Stimulated activated naive B cell treated with anti-CD40 and anti-IgM and Interleukin-4, amounts not matched to agents 10 μg/mL and 1 μg/mL and 100 μg/mL, for 72 hours (primary cell): ENCODE results near the gene ADCY5.

Experiments used
- ATAC-seq, 2 donors: fragments of 150-1000 bp; cut with Tn5 transposase; replicated peaks; 2 replicates each; pipeline ENCODE4 v1.10.0; 2021; ENCODE audit warnings: moderate library complexity in 1 of 2
- DNase-seq: peaks from one replicate; pipeline ENCODE4 v3.0.0; 2021
- H3K27ac Mint-ChIP-seq: one replicate; pipeline ENCODE4 v1.8.0; 2022; ENCODE audit warnings: mild to moderate bottlenecking, mixed read lengths
- H3K27me3 Mint-ChIP-seq, 2 donors: one replicate each; pipeline ENCODE4 v1.8.0; 2022; ENCODE audit warnings: mixed read lengths in 2 of 2
- H3K36me3 Mint-ChIP-seq, 2 donors: one replicate each; pipeline ENCODE4 v1.8.0; 2022; ENCODE audit warnings: mixed read lengths in 2 of 2, mild to moderate bottlenecking in 1 of 2
- H3K4me1 Mint-ChIP-seq, 2 donors: one replicate each; pipeline ENCODE4 v1.8.0; 2022; ENCODE audit warnings: mixed read lengths in 2 of 2, mild to moderate bottlenecking in 1 of 2
- H3K4me3 Mint-ChIP-seq, 2 donors: one replicate each; pipeline ENCODE4 v1.8.0; 2022; ENCODE audit warnings: mild to moderate bottlenecking in 2 of 2, mixed read lengths in 2 of 2, moderate library complexity in 1 of 2
- H3K9me3 Mint-ChIP-seq, 2 donors: one replicate each; pipeline ENCODE4 v1.8.0; 2022; ENCODE audit warnings: mixed read lengths in 2 of 2, mild to moderate bottlenecking in 1 of 2

Gene ADCY5

GRCh38 chr3:123429362-123430125, 19.3 kb downstream of the ADCY5 start:
- no peaks in the 10 kb centered on the region for H3K9me3 Mint-ChIP-seq
- H3K4me3 Mint-ChIP-seq = no peak overlapping the region
- H3K4me1 Mint-ChIP-seq = no peaks in the 10 kb centered on the region
- H3K27ac Mint-ChIP-seq = no peak overlapping the region
- ATAC-seq (no peak), DNase-seq (no peak)
- no peaks in the 10 kb centered on the region for H3K36me3 Mint-ChIP-seq
- H3K27me3 Mint-ChIP-seq = peaks cover 13 to 14% of the 10 kb centered on the region in 2 donors

- peaks cover 0 to 2% of the 10 kb centered on the region in 2 donors for H3K4me1 Mint-ChIP-seq
- ATAC-seq = no peak
These were observed 23.7 kb downstream of the ADCY5 start for GRCh38 chr3:123424999-123425712.

DNA sequence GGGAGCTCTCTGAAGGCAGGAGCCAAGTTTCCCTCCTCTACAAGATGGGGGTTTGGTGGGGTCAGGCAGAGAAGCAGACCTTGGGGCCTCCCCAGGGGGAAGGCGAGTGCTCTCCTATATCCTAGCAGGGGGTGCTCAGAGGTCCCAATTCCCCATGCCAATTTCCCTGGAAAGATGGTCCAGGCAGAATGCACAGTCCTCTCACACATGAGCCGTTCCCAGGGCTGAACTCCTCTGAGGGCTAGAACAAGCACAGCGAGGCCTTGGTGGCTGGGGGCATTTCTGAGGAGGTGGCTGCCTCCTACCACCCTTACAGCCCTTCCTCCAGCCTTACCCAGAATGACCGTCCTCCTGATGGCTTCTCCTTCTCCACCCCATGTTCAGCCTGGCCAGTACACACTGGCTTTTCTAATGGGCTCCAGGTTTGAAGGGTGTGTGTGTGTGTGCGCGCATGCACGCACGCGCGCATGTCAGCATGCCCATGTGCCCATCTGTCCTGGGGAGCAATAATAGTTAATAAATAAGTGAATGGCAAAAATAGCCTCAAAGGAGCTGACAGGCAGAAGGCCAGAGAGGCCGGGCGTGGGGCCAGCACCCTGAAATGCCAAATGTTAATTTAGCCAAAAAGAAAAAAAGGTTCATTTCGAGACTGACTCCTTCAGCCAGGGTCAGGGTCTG, 24.4 kb downstream of the ADCY5 start:
- no peak for DNase-seq
- H3K27me3 Mint-ChIP-seq = peaks cover 16 to 19% of the 10 kb centered on the region in 2 donors

More at GRCh38 chr3:123424999-123425712, 23.7 kb downstream of the ADCY5 start:
- no peak overlapping the region for H3K4me3 Mint-ChIP-seq
- DNase-seq = no peak
- H3K36me3 Mint-ChIP-seq = no peaks in the 10 kb centered on the region
- H3K27me3 Mint-ChIP-seq = peaks cover 14 to 18% of the 10 kb centered on the region in 2 donors
- H3K9me3 Mint-ChIP-seq = no peaks in the 10 kb centered on the region
- H3K27ac Mint-ChIP-seq = no peak overlapping the region

GRCh38 chr3:123423806-123424205, 25.1 kb downstream of the ADCY5 start:
- Mint-ChIP-seq H3K4me3 (no peak overlapping the region), H3K27me3 (peaks cover 21 to 24% of the 10 kb centered on the region in 2 donors), H3K27ac (no peak overlapping the region), H3K36me3 (no peaks in the 10 kb centered on the region), H3K4me1 (peaks cover 0 to 2% of the 10 kb centered on the region in 2 donors), H3K9me3 (no peaks in the 10 kb centered on the region)
- no peak for ATAC-seq
- no peak for DNase-seq

More for the DNA sequence above, 24.4 kb downstream of the ADCY5 start:
- Mint-ChIP-seq H3K9me3 (no peaks in the 10 kb centered on the region), H3K36me3 (no peaks in the 10 kb centered on the region), H3K4me3 (no peak overlapping the region), H3K27ac (no peak overlapping the region), H3K4me1 (peaks cover 0 to 2% of the 10 kb centered on the region in 2 donors)
- ATAC-seq = no peak

- peaks cover 0 to 2% of the 10 kb centered on the region in 2 donors for H3K4me1 Mint-ChIP-seq
- DNase-seq = no peak
- no peak overlapping the region for H3K27ac Mint-ChIP-seq
- no peaks in the 10 kb centered on the region for H3K36me3 Mint-ChIP-seq
- no peak for ATAC-seq
- H3K4me3 Mint-ChIP-seq = no peak overlapping the region
- H3K9me3 Mint-ChIP-seq = no peaks in the 10 kb centered on the region
- peaks cover 21 to 24% of the 10 kb centered on the region in 2 donors for H3K27me3 Mint-ChIP-seq
These were observed 25.9 kb downstream of the ADCY5 start for GRCh38 chr3:123423031-123423430.

DNA sequence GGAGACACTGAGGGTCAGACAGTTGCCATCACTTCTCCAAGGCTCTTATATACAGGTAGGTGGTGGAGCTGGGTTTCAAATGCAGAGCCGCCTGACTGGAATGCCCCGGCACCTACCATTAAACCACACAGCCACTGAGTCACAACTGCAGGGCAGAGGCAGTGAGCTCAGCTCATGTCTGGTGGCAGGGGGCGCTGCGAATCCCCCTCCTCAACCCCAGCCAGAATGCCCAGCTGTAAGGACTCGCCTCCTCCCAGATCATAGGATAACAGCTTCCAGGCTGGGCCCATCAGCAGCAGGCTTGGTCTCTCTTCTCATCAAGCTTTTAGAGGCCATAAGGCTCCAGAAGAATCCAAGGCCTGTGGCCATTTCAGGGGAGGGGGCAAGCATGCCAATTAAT, 26.4 kb downstream of the ADCY5 start:
- Mint-ChIP-seq H3K4me3 (no peak overlapping the region), H3K4me1 (peaks cover 0 to 2% of the 10 kb centered on the region in 2 donors), H3K9me3 (no peaks in the 10 kb centered on the region), H3K27ac (no peak overlapping the region), H3K36me3 (no peaks in the 10 kb centered on the region), H3K27me3 (peaks cover 20 to 23% of the 10 kb centered on the region in 2 donors)
- ATAC-seq = no peak
- no peak for DNase-seq

DNA sequence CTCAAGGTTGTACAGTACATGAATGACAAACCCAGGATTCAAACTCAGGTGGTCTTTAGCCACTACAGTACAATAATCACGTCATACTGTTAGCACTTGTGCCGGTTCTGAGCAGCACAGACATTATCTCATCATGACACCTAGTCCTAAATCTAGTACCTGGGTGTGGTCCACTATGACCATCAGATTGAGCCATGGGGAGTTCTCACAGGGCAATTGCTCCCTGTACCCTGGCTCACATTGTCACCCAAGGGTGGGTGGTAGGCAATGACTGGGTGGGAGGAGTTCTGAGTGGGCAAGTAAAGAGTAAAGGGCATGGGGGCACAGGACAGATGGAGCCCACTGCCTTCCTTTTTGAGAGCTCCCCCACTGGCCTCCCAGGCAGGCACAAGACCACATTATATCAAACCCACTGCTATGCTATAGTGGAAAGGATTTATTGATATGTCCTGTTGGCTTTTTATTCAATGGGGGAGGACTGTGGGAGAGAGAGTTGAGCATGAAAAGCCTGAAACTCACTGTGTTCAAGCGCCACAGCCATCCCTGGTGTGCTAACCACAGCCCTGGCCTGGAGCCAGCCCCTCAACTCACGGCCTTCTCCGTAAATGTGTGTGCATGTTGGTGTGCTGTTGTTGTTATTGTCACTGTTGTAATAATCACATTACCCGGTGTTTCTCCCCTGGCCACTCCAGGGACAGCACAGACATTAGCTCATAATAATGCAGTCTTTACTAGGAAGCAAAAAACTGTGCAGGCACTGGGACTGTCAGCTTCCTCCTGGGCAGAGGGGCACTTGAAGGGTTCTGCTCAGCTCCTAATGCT, 27.3 kb downstream of the ADCY5 start:
- H3K4me1 Mint-ChIP-seq = peaks cover 0 to 2% of the 10 kb centered on the region in 2 donors
- no peak overlapping the region for H3K27ac Mint-ChIP-seq
- ATAC-seq = no peak

DNA sequence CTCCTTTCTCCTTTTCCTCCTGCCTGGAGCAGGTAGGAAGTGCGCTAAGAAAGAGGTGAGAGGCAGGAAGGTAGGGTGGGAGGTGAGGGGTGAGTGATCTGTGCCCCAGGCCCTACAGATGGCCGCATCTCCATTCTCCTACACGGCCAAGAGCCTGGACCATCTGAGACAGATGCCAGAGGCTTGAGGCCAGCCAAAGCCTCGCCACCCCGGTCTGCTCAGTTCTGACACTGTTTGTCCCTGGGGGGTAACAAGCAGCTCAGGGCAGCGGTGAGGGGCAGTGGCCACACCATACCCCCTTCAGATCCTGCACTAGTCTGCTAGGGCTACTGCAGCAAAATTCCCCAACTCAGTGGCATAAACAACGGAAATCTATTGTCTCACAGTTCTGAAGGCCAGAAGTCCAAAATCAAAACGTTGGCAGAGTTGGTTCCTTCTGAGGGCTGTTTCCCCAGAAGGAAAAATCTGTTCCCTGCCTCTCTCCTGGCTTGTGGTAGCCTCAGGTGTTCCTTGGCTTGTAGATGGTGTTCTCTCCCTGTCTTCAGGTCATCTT, 28.4 kb downstream of the ADCY5 start:
- H3K27me3 Mint-ChIP-seq = peaks cover 11% of the 10 kb centered on the region in 2 donors
- no peaks in the 10 kb centered on the region for H3K9me3 Mint-ChIP-seq
- ATAC-seq (no peak), DNase-seq (no peak)
- H3K27ac Mint-ChIP-seq = no peak overlapping the region
- H3K4me1 Mint-ChIP-seq = peaks cover 0 to 2% of the 10 kb centered on the region in 2 donors
- H3K4me3 Mint-ChIP-seq = no peak overlapping the region
- H3K36me3 Mint-ChIP-seq = no peaks in the 10 kb centered on the region

More for the DNA sequence above, 27.3 kb downstream of the ADCY5 start:
- DNase-seq = no peak
- Mint-ChIP-seq H3K36me3 (no peaks in the 10 kb centered on the region), H3K4me3 (no peak overlapping the region), H3K27me3 (peaks cover 15 to 16% of the 10 kb centered on the region in 2 donors), H3K9me3 (no peaks in the 10 kb centered on the region)

DNA sequence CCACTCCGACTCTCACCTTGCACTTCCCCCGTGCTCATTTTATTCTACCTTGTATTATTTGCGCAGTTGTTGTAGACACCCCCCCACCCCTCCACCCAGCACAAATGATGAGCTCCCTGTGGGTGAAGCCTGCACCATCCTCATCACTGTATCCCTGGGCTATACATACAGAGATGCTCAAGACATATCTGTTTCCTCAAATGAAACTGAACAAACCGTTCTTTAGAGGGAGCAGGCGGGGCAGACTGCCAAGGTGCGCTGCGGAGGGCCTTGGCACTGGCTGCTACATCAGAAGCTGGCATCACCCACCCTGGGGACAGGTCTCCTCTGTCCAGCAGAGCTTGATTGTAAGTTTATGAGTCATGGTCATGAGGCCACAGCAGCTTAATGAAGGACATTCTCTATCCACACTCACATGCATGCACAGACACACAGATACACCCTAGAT, 29.0 kb downstream of the ADCY5 start:
- no peak for ATAC-seq

GRCh38 chr3:123419181-123419849, 29.6 kb downstream of the ADCY5 start:
- no peaks in the 10 kb centered on the region for H3K9me3 Mint-ChIP-seq
- ATAC-seq (no peak), DNase-seq (no peak)
- no peak overlapping the region for H3K4me3 Mint-ChIP-seq
- no peaks in the 10 kb centered on the region for H3K36me3 Mint-ChIP-seq
- H3K27me3 Mint-ChIP-seq = peaks cover 11% of the 10 kb centered on the region in 2 donors
- H3K27ac Mint-ChIP-seq = no peak overlapping the region
- peaks cover 0 to 2% of the 10 kb centered on the region in 2 donors for H3K4me1 Mint-ChIP-seq

More for the DNA sequence above, 29.0 kb downstream of the ADCY5 start:
- no peak for DNase-seq
- Mint-ChIP-seq H3K9me3 (no peaks in the 10 kb centered on the region), H3K27ac (no peak overlapping the region), H3K4me3 (no peak overlapping the region), H3K4me1 (peaks cover 0 to 2% of the 10 kb centered on the region in 2 donors), H3K27me3 (peaks cover 11% of the 10 kb centered on the region in 2 donors), H3K36me3 (no peaks in the 10 kb centered on the region)

GRCh38 chr3:123416647-123417046, 32.2 kb downstream of the ADCY5 start:
- H3K4me1 Mint-ChIP-seq = no peaks in the 10 kb centered on the region
- H3K27me3 Mint-ChIP-seq = peaks cover 6 to 20% of the 10 kb centered on the region in 2 donors
- H3K27ac Mint-ChIP-seq = no peak overlapping the region
- ATAC-seq (no peak), DNase-seq (no peak)
- no peaks in the 10 kb centered on the region for H3K9me3 Mint-ChIP-seq
- H3K36me3 Mint-ChIP-seq = no peaks in the 10 kb centered on the region
- H3K4me3 Mint-ChIP-seq = no peak overlapping the region

GRCh38 chr3:123416173-123416572, 32.7 kb downstream of the ADCY5 start:
- ATAC-seq = no peak
- H3K27ac Mint-ChIP-seq = no peak overlapping the region
- H3K4me3 Mint-ChIP-seq = no peak overlapping the region
- H3K4me1 Mint-ChIP-seq = no peaks in the 10 kb centered on the region
- peaks cover 6 to 20% of the 10 kb centered on the region in 2 donors for H3K27me3 Mint-ChIP-seq
- no peaks in the 10 kb centered on the region for H3K9me3 Mint-ChIP-seq
- no peak for DNase-seq
- no peaks in the 10 kb centered on the region for H3K36me3 Mint-ChIP-seq
